ENCODE data around the gene SELENOM. TPM values are rescaled to one million over a fixed set of nuclear protein-coding genes. Genes with fewer than 3 reads are reported as not detected.

The SELENOM gene
- total RNA-seq, 3 donors from 2014 or later (not counting 1 experiment from before 2014, with no cell fraction given) = 8.1 to 14.0 (median 10.6) TPM

DNA sequence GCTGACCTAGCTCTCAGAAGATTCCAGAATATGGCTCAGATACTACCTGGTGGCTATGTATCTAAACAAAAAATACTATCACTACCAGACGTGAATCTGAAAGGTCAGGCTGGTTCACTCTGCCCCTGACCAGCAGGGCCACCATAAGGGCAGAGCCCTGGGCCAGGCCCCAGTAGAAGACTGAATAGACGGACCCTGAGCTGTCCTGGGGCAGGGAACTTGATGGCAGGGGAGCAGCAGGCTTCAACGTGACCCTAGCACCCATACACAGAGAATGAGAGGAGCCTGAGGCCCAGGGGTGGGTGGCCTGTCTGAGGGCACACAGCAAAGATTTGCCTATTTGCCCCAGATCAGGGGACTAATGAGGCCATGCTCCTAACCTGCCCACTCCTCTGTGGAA, 46.0 kb upstream of the SELENOM start:
- Histone ChIP-seq H3K4me1 (ENCODE audit: control insufficient read depth, insufficient read depth, low read length) (no peaks in the 10 kb centered on the region), H3K27me3 (ENCODE audit: control insufficient read depth, insufficient read depth, low read length) (no peaks in the 10 kb centered on the region), H3K36me3 (ENCODE audit: control insufficient read depth, insufficient read depth, low read length) (no peaks in the 10 kb centered on the region), H3K9me3 (ENCODE audit: control insufficient read depth, insufficient read depth, low read length) (no peaks in the 10 kb centered on the region), H3K4me3 (ENCODE audit: low read length) (no peak overlapping the region), H3K27ac (ENCODE audit: low read length) (no peak overlapping the region)
- Mint-ChIP-seq H3K4me1 (no peaks in the 10 kb centered on the region), H3K4me3 (no peak overlapping the region), H3K9me3 (no peaks in the 10 kb centered on the region), H3K36me3 (no peaks in the 10 kb centered on the region), H3K27ac (no peak overlapping the region), H3K27me3 (ENCODE audit: low read depth in 2 of 2) (peaks cover 0 to 5% of the 10 kb centered on the region in 2 donors)
- DNase-seq (no peak), ATAC-seq (no peak)
- intact Hi-C loops (cut with micrococcal nuclease) = no loop called here
- WGBS (ENCODE audit: insufficient coverage) = 71% methylated on average over 3 of the region's 3 CpGs
- no peak for TF ChIP-seq CTCF (IDR thresholded peaks at IDR 0.05)

DNA sequence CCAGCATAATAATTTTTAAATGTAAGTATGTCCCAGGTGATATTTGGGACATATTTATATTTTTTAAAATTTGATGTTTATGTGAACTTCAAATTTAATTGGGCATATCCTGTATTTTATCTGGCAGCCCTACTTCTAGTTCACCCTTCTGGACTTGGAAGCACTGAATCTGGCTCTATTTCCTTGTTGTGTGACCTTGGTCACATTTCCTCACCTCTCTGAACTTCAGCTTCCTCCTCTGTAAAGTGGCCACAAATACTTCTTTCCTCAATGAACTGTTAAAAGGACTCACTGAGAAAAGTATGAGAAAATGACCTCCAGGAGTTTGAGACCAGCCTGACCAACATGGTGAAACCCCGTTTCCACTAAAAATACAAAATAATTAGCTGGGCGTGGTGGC, 44.5 kb upstream of the SELENOM start:
- Histone ChIP-seq H3K27ac (ENCODE audit: low read length) (no peak overlapping the region), H3K9me3 (ENCODE audit: control insufficient read depth, insufficient read depth, low read length) (no peaks in the 10 kb centered on the region), H3K27me3 (ENCODE audit: control insufficient read depth, insufficient read depth, low read length) (no peaks in the 10 kb centered on the region), H3K4me1 (ENCODE audit: control insufficient read depth, insufficient read depth, low read length) (no peaks in the 10 kb centered on the region), H3K4me3 (ENCODE audit: low read length) (no peak overlapping the region), H3K36me3 (ENCODE audit: control insufficient read depth, insufficient read depth, low read length) (no peaks in the 10 kb centered on the region)
- no peak for TF ChIP-seq CTCF (IDR thresholded peaks at IDR 0.05)
- DNase-seq = no peak
- Mint-ChIP-seq H3K9me3 (no peaks in the 10 kb centered on the region), H3K36me3 (no peaks in the 10 kb centered on the region), H3K27ac (no peak overlapping the region), H3K27me3 (ENCODE audit: low read depth in 2 of 2) (peaks cover 5 to 10% of the 10 kb centered on the region in 2 donors), H3K4me1 (no peaks in the 10 kb centered on the region), H3K4me3 (no peak overlapping the region)
- no peak for ATAC-seq
- WGBS (ENCODE audit: insufficient coverage) = 100% methylated on average over 2 of the region's 2 CpGs
- intact Hi-C loops (cut with micrococcal nuclease) = no loop called here

DNA sequence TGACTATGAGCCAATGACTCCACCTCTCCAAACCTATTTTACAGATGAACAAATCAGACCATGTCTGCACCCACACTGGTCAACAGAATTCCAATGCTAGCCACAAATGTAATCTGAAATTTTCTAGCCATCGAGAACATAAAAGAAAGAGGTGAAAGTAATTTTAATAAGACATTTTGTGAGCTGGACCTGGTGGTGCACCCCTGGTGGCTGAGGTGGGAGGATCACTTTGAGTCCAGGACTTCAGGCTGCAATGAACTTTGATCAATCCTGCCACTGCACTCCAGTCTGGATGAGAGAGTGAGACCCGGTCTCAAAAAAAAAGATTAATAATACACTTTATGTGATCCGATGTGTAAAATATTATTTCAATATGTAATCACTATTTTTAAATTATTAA, 43.2 kb upstream of the SELENOM start:
- no peak overlapping the region for H3K4me3 ChIP-seq (ENCODE audit: low read length)
- 70% methylated on average over 1 of the region's 3 CpGs for WGBS (ENCODE audit: insufficient coverage)
- Mint-ChIP-seq H3K4me3 (no peak overlapping the region), H3K36me3 (no peaks in the 10 kb centered on the region), H3K4me1 (no peaks in the 10 kb centered on the region), H3K9me3 (no peaks in the 10 kb centered on the region), H3K27ac (no peak overlapping the region), H3K27me3 (ENCODE audit: low read depth in 2 of 2) (peaks cover 5 to 14% of the 10 kb centered on the region in 2 donors)
- H3K27me3 ChIP-seq (ENCODE audit: control insufficient read depth, insufficient read depth, low read length) = no peaks in the 10 kb centered on the region
- no peaks in the 10 kb centered on the region for H3K4me1 ChIP-seq (ENCODE audit: control insufficient read depth, insufficient read depth, low read length)
- H3K27ac ChIP-seq (ENCODE audit: low read length) = no peak overlapping the region
- DNase-seq (no peak), ATAC-seq (no peak)
- intact Hi-C loops (cut with micrococcal nuclease) = no loop called here
- TF ChIP-seq CTCF (IDR thresholded peaks at IDR 0.05) = peak; percentile 15
- H3K36me3 ChIP-seq (ENCODE audit: control insufficient read depth, insufficient read depth, low read length) = no peaks in the 10 kb centered on the region
- no peaks in the 10 kb centered on the region for H3K9me3 ChIP-seq (ENCODE audit: control insufficient read depth, insufficient read depth, low read length)

DNA sequence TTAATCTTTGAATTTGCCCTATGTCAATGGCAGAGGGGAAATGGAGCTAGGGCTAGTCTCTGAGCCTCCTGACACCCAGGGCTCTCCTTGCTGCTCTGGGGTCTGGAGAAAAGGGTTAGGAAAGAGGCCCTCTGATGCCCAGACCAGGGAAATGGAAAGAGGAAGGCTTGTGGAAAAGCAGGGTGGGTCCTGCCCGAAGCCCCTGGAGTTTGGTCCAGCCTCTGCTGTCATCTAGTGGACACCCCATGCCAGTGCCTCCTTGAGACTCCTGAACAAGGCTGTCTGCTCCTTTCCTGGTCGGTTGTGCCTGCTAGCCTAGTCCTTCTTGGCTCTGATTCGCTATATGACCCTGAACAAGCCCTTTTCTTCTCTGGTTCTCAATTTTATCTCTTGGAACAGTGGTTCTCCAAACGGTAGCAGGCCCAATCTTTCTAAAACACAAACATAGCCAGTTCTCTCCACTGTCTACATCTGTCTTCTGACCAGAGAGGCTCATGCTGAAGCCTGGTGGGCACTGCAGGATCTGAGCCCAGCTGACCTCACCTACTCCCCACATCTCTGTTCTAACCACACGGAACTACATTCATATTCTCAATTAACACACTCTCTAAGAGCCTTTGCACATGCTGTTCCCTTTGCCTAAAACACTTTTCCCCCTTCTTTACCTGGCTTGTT, 41.7 kb upstream of the SELENOM start:
- no peaks in the 10 kb centered on the region for H3K4me1 Mint-ChIP-seq
- intact Hi-C loops (cut with micrococcal nuclease) = no loop called here

More for the DNA sequence above, 41.7 kb upstream of the SELENOM start:
- TF ChIP-seq CTCF (IDR thresholded peaks at IDR 0.05) = no peak
- Histone ChIP-seq H3K4me3 (ENCODE audit: low read length) (no peak overlapping the region), H3K36me3 (ENCODE audit: control insufficient read depth, insufficient read depth, low read length) (no peaks in the 10 kb centered on the region), H3K9me3 (ENCODE audit: control insufficient read depth, insufficient read depth, low read length) (no peaks in the 10 kb centered on the region), H3K27me3 (ENCODE audit: control insufficient read depth, insufficient read depth, low read length) (no peaks in the 10 kb centered on the region), H3K27ac (ENCODE audit: low read length) (no peak overlapping the region), H3K4me1 (ENCODE audit: control insufficient read depth, insufficient read depth, low read length) (no peaks in the 10 kb centered on the region)
- no peak overlapping the region for H3K27ac Mint-ChIP-seq
- H3K27me3 Mint-ChIP-seq (ENCODE audit: low read depth in 2 of 2) = peaks cover 5 to 14% of the 10 kb centered on the region in 2 donors
- ATAC-seq = peak in 2 of 3 donors; percentile 47 to 59
- DNase-seq = peak in 1 of 2 donors; percentile 49
- H3K9me3 Mint-ChIP-seq = no peaks in the 10 kb centered on the region
- H3K36me3 Mint-ChIP-seq = no peaks in the 10 kb centered on the region
- no peak overlapping the region for H3K4me3 Mint-ChIP-seq
- WGBS (ENCODE audit: insufficient coverage) = 20% methylated on average over 5 of the region's 5 CpGs

Data from natural killer cell (primary cell).